ENCODE data around the gene JPH2. TPM values are rescaled to one million over a fixed set of nuclear protein-coding genes. Genes with fewer than 3 reads are reported as not detected.

The JPH2 gene
- total and polyA plus RNA-seq, 4 donors, result 0.09 to 1.3 (median 0.17) TPM; not detected in 1

- TF ChIP-seq EGR1 (IDR thresholded peaks at IDR 0.05; ENCODE audit: low read depth in 2 of 2) (no peak), RXRA (IDR thresholded peaks at IDR 0.05) (no peak), RAD21 (IDR thresholded peaks at IDR 0.05) (no peak), SP1 (IDR thresholded peaks at IDR 0.05) (no peak), MAX (IDR thresholded peaks at IDR 0.05) (no peak), TAF1 (conservative IDR thresholded peaks at IDR 0.05) (no peak), GABPA (IDR thresholded peaks at IDR 0.05 in 1 of 2, conservative IDR thresholded peaks at IDR 0.05 in 1 of 2) (no peak), CTCF (IDR thresholded peaks at IDR 0.05; ENCODE audit: low read depth, low read length, missing input control) (no peak), YY1 (IDR thresholded peaks at IDR 0.05) (no peak), ATF3 (IDR thresholded peaks at IDR 0.05) (no peak), HNF4A (conservative IDR thresholded peaks at IDR 0.05) (no peak), HNF4G (IDR thresholded peaks at IDR 0.05) (no peak), FOXA2 (IDR thresholded peaks at IDR 0.05) (no peak), ZBTB33 (IDR thresholded peaks at IDR 0.05) (no peak), FOXA1 (IDR thresholded peaks at IDR 0.05) (no peak), JUND (IDR thresholded peaks at IDR 0.05) (no peak), NR2F2 (IDR thresholded peaks at IDR 0.05) (no peak)
- H3K9ac ChIP-seq (ENCODE audit: low read depth in 1 of 2, low read length in 2 of 2), result no peak overlapping the region
Observed at GRCh38 chr20:44174996-44175765, 11.8 kb downstream of the JPH2 start.

GRCh38 chr20:44173846-44174245, 13.1 kb downstream of the JPH2 start:
- TF ChIP-seq FOXA1 (IDR thresholded peaks at IDR 0.05), result no peak
- TF ChIP-seq SP1 (IDR thresholded peaks at IDR 0.05), result no peak
- TF ChIP-seq JUND (IDR thresholded peaks at IDR 0.05), result no peak
- TF ChIP-seq NR2F2 (IDR thresholded peaks at IDR 0.05), result no peak
- no peak for TF ChIP-seq MAX (IDR thresholded peaks at IDR 0.05)
- no peak for TF ChIP-seq CTCF (IDR thresholded peaks at IDR 0.05; ENCODE audit: low read depth, low read length, missing input control)
- TF ChIP-seq HNF4A (conservative IDR thresholded peaks at IDR 0.05), result no peak
- TF ChIP-seq ZBTB33 (IDR thresholded peaks at IDR 0.05), result no peak
- Histone ChIP-seq H3K9me3 (ENCODE audit: control insufficient read depth in 4 of 4, low read length in 3 of 4) (peaks cover 0 to under 1% (median 0%) of the 10 kb centered on the region in 4 donors), H3K9ac (ENCODE audit: low read depth in 1 of 2, low read length in 2 of 2) (no peak overlapping the region), H3K4me3 (ENCODE audit: low read depth in 1 of 3, low read length in 3 of 3) (no peak overlapping the region), H3K27ac (ENCODE audit: low read depth in 1 of 2, low read length in 2 of 2) (no peak overlapping the region), H3K27me3 (ENCODE audit: control insufficient read depth in 4 of 4, insufficient read depth in 4 of 4, low read length in 3 of 4) (peaks cover 0 to 3% (median 1%) of the 10 kb centered on the region in 4 donors), H3K4me1 (ENCODE audit: control insufficient read depth in 4 of 4, insufficient read depth in 4 of 4, low read length in 3 of 4) (no peaks in the 10 kb centered on the region), H3K36me3 (ENCODE audit: control insufficient read depth in 4 of 4, insufficient read depth in 3 of 4, low read depth in 1 of 4, low read length in 3 of 4) (no peaks in the 10 kb centered on the region)
- no peak for DNase-seq (ENCODE audit: low spot score)
- WGBS, result 74% methylated on average over 8 of the region's 8 CpGs

More at GRCh38 chr20:44174996-44175765, 11.8 kb downstream of the JPH2 start:
- Histone ChIP-seq H3K4me3 (ENCODE audit: low read depth in 1 of 3, low read length in 3 of 3) (no peak overlapping the region), H3K4me1 (ENCODE audit: control insufficient read depth in 4 of 4, insufficient read depth in 4 of 4, low read length in 3 of 4) (no peaks in the 10 kb centered on the region), H3K36me3 (ENCODE audit: control insufficient read depth in 4 of 4, insufficient read depth in 3 of 4, low read depth in 1 of 4, low read length in 3 of 4) (no peaks in the 10 kb centered on the region), H3K27me3 (ENCODE audit: control insufficient read depth in 4 of 4, insufficient read depth in 4 of 4, low read length in 3 of 4) (peaks cover 0 to 3% (median 1%) of the 10 kb centered on the region in 4 donors), H3K27ac (ENCODE audit: low read depth in 1 of 2, low read length in 2 of 2) (no peak overlapping the region), H3K9me3 (ENCODE audit: control insufficient read depth in 4 of 4, low read length in 3 of 4) (no peaks in the 10 kb centered on the region)
- WGBS, result 93% methylated on average over 13 of the region's 13 CpGs
- DNase-seq (ENCODE audit: low spot score), result no peak
